ENCODE results near the gene FHOD3.

Gene FHOD3

GRCh38 chr18:36777566-36777965 lies 480.1 kb downstream of the FHOD3 start:
- no peak for TF ChIP-seq FOXM1 (IDR thresholded peaks at IDR 0.05; ENCODE audit: borderline replicate concordance, low read depth)
- no peak for TF ChIP-seq TCF12 (IDR thresholded peaks at IDR 0.05; ENCODE audit: low read depth)
- TF ChIP-seq REST (IDR thresholded peaks at IDR 0.05; ENCODE audit: low read depth) = no peak
- TF ChIP-seq NFIC (IDR thresholded peaks at IDR 0.05) = no peak
- TF ChIP-seq YY1 (IDR thresholded peaks at IDR 0.05; ENCODE audit: low read depth) = no peak
- no peak for TF ChIP-seq USF1 (IDR thresholded peaks at IDR 0.05)
- no peak for TF ChIP-seq EGR1 (IDR thresholded peaks at IDR 0.05)
- TF ChIP-seq TAF1 (IDR thresholded peaks at IDR 0.05; ENCODE audit: low read depth) = no peak
- TF ChIP-seq RAD21 (IDR thresholded peaks at IDR 0.05; ENCODE audit: low read depth) = no peak
- TF ChIP-seq ZBTB7A (IDR thresholded peaks at IDR 0.05; ENCODE audit: low read depth) = no peak
- TF ChIP-seq TEAD4 (IDR thresholded peaks at IDR 0.05) = no peak
- no peak for TF ChIP-seq CEBPB (IDR thresholded peaks at IDR 0.05)
- no peak for TF ChIP-seq CREB1 (IDR thresholded peaks at IDR 0.05; ENCODE audit: low read depth)
- no peak for TF ChIP-seq EP300 (IDR thresholded peaks at IDR 0.05; ENCODE audit: borderline replicate concordance)
- no peak for TF ChIP-seq MAX (IDR thresholded peaks at IDR 0.05)

- TF ChIP-seq NFIC (IDR thresholded peaks at IDR 0.05) (no peak), FOXM1 (IDR thresholded peaks at IDR 0.05; ENCODE audit: borderline replicate concordance, low read depth) (no peak), YY1 (IDR thresholded peaks at IDR 0.05; ENCODE audit: low read depth) (no peak), MAX (IDR thresholded peaks at IDR 0.05) (no peak), CREB1 (IDR thresholded peaks at IDR 0.05; ENCODE audit: low read depth) (no peak), REST (IDR thresholded peaks at IDR 0.05; ENCODE audit: low read depth) (no peak), ZBTB7A (IDR thresholded peaks at IDR 0.05; ENCODE audit: low read depth) (no peak), EGR1 (IDR thresholded peaks at IDR 0.05) (no peak), TAF1 (IDR thresholded peaks at IDR 0.05; ENCODE audit: low read depth) (no peak), TEAD4 (IDR thresholded peaks at IDR 0.05) (no peak), RAD21 (IDR thresholded peaks at IDR 0.05; ENCODE audit: low read depth) (no peak), TCF12 (IDR thresholded peaks at IDR 0.05; ENCODE audit: low read depth) (no peak), CEBPB (IDR thresholded peaks at IDR 0.05) (no peak), USF1 (IDR thresholded peaks at IDR 0.05) (no peak), EP300 (IDR thresholded peaks at IDR 0.05; ENCODE audit: borderline replicate concordance) (no peak)
These were observed 483.2 kb downstream of the FHOD3 start for GRCh38 chr18:36780748-36781147.

- TF ChIP-seq CREB1 (IDR thresholded peaks at IDR 0.05; ENCODE audit: low read depth) = no peak
- TF ChIP-seq TEAD4 (IDR thresholded peaks at IDR 0.05) = no peak
- TF ChIP-seq ZBTB7A (IDR thresholded peaks at IDR 0.05; ENCODE audit: low read depth) = no peak
- TF ChIP-seq FOXM1 (IDR thresholded peaks at IDR 0.05; ENCODE audit: borderline replicate concordance, low read depth) = no peak
- no peak for TF ChIP-seq YY1 (IDR thresholded peaks at IDR 0.05; ENCODE audit: low read depth)
- no peak for TF ChIP-seq EP300 (IDR thresholded peaks at IDR 0.05; ENCODE audit: borderline replicate concordance)
- no peak for TF ChIP-seq MAX (IDR thresholded peaks at IDR 0.05)
- TF ChIP-seq EGR1 (IDR thresholded peaks at IDR 0.05) = no peak
- no peak for TF ChIP-seq REST (IDR thresholded peaks at IDR 0.05; ENCODE audit: low read depth)
- no peak for TF ChIP-seq USF1 (IDR thresholded peaks at IDR 0.05)
- no peak for TF ChIP-seq CEBPB (IDR thresholded peaks at IDR 0.05)
These were observed 485.2 kb downstream of the FHOD3 start for GRCh38 chr18:36782710-36783109.

- TF ChIP-seq CREB1 (IDR thresholded peaks at IDR 0.05; ENCODE audit: low read depth) (no peak), TAF1 (IDR thresholded peaks at IDR 0.05; ENCODE audit: low read depth) (no peak), EP300 (IDR thresholded peaks at IDR 0.05; ENCODE audit: borderline replicate concordance) (no peak), TEAD4 (IDR thresholded peaks at IDR 0.05) (no peak), MAX (IDR thresholded peaks at IDR 0.05) (no peak)
These were observed 486.3 kb downstream of the FHOD3 start for GRCh38 chr18:36783792-36784191.

Measured in Ishikawa (cell line).